Measurements from ENCODE around the gene XBP1. TPM values are rescaled to one million over a fixed set of nuclear protein-coding genes. Genes with fewer than 3 reads are reported as not detected.

The XBP1 gene
- total and polyA plus RNA-seq, 2 experiments from 2014 or later: 95.1 to 195 TPM

- 0 out of 2 replicates have a peak, but pooled peaks cover 4% of the 10 kb centered on the region for H3K9me2 ChIP-seq (ENCODE audit: insufficient read depth)
- H2AFZ ChIP-seq: no peak overlapping the region
- no peaks in the 10 kb centered on the region for H3K36me3 ChIP-seq (ENCODE audit: insufficient read depth)
- H3K79me2 ChIP-seq (replicated peaks; ENCODE audit: insufficient read depth): no peaks in the 10 kb centered on the region
- Mint-ChIP-seq H3K27me3 (ENCODE audit: insufficient read depth, low read depth, poor library complexity) (peaks cover 2% of the 10 kb centered on the region), H3K9me3 (peaks cover 18% of the 10 kb centered on the region; the same call in 2 of the 3 replicates), H3K4me1 (no peaks in the 10 kb centered on the region), H3K36me3 (ENCODE audit: low read depth) (peaks cover 4% of the 10 kb centered on the region; the same call in 1 of the 3 replicates), H3K27ac (no peak overlapping the region), H3K4me3 (no peak overlapping the region)
- DNase-seq (ENCODE audit: low spot score) (no peak), ATAC-seq (no peak)
- H3K4me2 ChIP-seq: no peak overlapping the region
- H3K4me3 ChIP-seq: no peak overlapping the region
- no peaks in the 10 kb centered on the region for H3K4me1 ChIP-seq (ENCODE audit: insufficient read depth)
- TF ChIP-seq ZNF331 (CRISPR knock-in tag; IDR thresholded peaks at IDR 0.05; ENCODE audit: low read depth): no peak
- TF ChIP-seq POLR2AphosphoS5 (IDR thresholded peaks at IDR 0.05; ENCODE audit: low read depth): no peak
- no peak for TF ChIP-seq CTCF (conservative IDR thresholded peaks at IDR 0.05; ENCODE audit: low read depth in 2 of 2)
- TF ChIP-seq ZNF114 (CRISPR knock-in tag; IDR thresholded peaks at IDR 0.05): no peak
- TF ChIP-seq ETS1 (IDR thresholded peaks at IDR 0.05): no peak
- TF ChIP-seq JUNB (IDR thresholded peaks at IDR 0.05; ENCODE audit: unreplicated experiment): no peak
- no peak for TF ChIP-seq CREB1 (CRISPR knock-in tag; IDR thresholded peaks at IDR 0.05; ENCODE audit: low read depth)
- no peak for TF ChIP-seq NANOG (IDR thresholded peaks at IDR 0.05; ENCODE audit: borderline replicate concordance)
- no peak for TF ChIP-seq ZNF462 (CRISPR knock-in tag; IDR thresholded peaks at IDR 0.05)
- no peak for TF ChIP-seq EZH2phosphoT487 (IDR thresholded peaks at IDR 0.05; ENCODE audit: unreplicated experiment)
- TF ChIP-seq REST (IDR thresholded peaks at IDR 0.05; ENCODE audit: unreplicated experiment): no peak
- no peak for TF ChIP-seq STAT1 (IDR thresholded peaks at IDR 0.05; ENCODE audit: unreplicated experiment)
- TF ChIP-seq EZH2 (IDR thresholded peaks at IDR 0.05; ENCODE audit: low read depth, unreplicated experiment): no peak
- no peaks in the 10 kb centered on the region for H3F3A ChIP-seq (replicated peaks; ENCODE audit: low read depth)
- H3K27ac ChIP-seq (ENCODE audit: low read depth): no peak overlapping the region
- H4K20me1 ChIP-seq (replicated peaks; ENCODE audit: insufficient read depth): no peaks in the 10 kb centered on the region
- no peaks in the 10 kb centered on the region for H3K27me3 ChIP-seq (ENCODE audit: insufficient read depth)
Observed at GRCh38 chr22:28846994-28847393, 46.6 kb upstream of the XBP1 start.
